Adrenal gland (tissue), 5 donors: Measurements from ENCODE around the gene IL1RAPL1.

Experiments
- POLR2A ChIP-seq, 2 donors: fragments of 450-650 bp; IDR thresholded peaks; one replicate each; pipeline ENCODE4 v1.6.1; 2017; ENCODE audit warnings: antibody characterized with exemption in 2 of 2, mild to moderate bottlenecking in 2 of 2, moderate library complexity in 1 of 2
- TF ChIP-seq, protein P1 (sequence below), 6 experiments: fragments of 450-650 bp in 4 of 6; fragments of 200-600 bp in 2 of 6; sonication (generic) in 1 of 6; IDR thresholded peaks; 1 replicate in 5 of 6; 2 replicates in 1 of 6; pipeline versions ENCODE4 v1.5.1 to v1.8.0; 2016 to 2021; ENCODE audit warnings: antibody characterized with exemption in 6 of 6, mild to moderate bottlenecking in 2 of 6, moderate library complexity in 1 of 6
- donor health status: DM: no; HTN: no; CAD: no.

DNA sequence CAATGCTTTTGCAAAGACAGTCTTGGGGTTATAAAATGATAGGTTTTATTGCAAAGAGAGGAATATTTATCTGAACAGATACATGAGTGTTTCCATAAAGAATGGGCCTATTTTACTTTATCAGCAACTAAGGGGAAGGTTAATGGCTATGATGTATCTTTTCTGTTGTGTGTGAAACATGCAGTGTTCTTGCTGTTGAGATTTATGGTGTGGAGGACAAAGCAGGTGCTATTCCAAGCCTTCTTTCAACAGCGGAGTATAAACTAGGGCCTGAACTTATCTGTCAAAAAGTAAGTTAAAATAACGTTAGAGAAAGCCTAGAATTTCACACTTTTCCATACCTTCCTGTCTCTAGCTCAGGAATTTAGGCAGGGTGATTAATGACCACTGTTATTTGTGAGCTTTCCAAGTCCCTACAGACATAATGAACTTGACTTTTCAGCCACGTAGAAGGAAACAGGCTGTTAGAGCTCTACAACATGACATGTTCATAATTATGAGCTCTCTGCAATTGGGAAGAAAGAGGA is 411.4 kb downstream of the IL1RAPL1 start:
- TF ChIP-seq, protein P1, sequence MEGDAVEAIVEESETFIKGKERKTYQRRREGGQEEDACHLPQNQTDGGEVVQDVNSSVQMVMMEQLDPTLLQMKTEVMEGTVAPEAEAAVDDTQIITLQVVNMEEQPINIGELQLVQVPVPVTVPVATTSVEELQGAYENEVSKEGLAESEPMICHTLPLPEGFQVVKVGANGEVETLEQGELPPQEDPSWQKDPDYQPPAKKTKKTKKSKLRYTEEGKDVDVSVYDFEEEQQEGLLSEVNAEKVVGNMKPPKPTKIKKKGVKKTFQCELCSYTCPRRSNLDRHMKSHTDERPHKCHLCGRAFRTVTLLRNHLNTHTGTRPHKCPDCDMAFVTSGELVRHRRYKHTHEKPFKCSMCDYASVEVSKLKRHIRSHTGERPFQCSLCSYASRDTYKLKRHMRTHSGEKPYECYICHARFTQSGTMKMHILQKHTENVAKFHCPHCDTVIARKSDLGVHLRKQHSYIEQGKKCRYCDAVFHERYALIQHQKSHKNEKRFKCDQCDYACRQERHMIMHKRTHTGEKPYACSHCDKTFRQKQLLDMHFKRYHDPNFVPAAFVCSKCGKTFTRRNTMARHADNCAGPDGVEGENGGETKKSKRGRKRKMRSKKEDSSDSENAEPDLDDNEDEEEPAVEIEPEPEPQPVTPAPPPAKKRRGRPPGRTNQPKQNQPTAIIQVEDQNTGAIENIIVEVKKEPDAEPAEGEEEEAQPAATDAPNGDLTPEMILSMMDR (IDR thresholded peaks at IDR 0.05): no peak
- TF ChIP-seq POLR2A (IDR thresholded peaks at IDR 0.05): no peak
